HG03520 (cell line): ENCODE data around the gene SLC30A1.
"Not testable (repeated sequence)": the region's sequence is repeated elsewhere in the genome, so short reads cannot be mapped to it uniquely, and the experiment has no call there.

Experiments
- ATAC-seq: cut with Tn5 transposase; IDR thresholded peaks from one replicate; pipeline ENCODE4 v1.9.1; 2021; ENCODE audit warnings: mild to moderate bottlenecking, moderate library complexity; ENCODE audit not compliant: unreplicated experiment

Gene SLC30A1, protein sequence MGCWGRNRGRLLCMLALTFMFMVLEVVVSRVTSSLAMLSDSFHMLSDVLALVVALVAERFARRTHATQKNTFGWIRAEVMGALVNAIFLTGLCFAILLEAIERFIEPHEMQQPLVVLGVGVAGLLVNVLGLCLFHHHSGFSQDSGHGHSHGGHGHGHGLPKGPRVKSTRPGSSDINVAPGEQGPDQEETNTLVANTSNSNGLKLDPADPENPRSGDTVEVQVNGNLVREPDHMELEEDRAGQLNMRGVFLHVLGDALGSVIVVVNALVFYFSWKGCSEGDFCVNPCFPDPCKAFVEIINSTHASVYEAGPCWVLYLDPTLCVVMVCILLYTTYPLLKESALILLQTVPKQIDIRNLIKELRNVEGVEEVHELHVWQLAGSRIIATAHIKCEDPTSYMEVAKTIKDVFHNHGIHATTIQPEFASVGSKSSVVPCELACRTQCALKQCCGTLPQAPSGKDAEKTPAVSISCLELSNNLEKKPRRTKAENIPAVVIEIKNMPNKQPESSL

DNA sequence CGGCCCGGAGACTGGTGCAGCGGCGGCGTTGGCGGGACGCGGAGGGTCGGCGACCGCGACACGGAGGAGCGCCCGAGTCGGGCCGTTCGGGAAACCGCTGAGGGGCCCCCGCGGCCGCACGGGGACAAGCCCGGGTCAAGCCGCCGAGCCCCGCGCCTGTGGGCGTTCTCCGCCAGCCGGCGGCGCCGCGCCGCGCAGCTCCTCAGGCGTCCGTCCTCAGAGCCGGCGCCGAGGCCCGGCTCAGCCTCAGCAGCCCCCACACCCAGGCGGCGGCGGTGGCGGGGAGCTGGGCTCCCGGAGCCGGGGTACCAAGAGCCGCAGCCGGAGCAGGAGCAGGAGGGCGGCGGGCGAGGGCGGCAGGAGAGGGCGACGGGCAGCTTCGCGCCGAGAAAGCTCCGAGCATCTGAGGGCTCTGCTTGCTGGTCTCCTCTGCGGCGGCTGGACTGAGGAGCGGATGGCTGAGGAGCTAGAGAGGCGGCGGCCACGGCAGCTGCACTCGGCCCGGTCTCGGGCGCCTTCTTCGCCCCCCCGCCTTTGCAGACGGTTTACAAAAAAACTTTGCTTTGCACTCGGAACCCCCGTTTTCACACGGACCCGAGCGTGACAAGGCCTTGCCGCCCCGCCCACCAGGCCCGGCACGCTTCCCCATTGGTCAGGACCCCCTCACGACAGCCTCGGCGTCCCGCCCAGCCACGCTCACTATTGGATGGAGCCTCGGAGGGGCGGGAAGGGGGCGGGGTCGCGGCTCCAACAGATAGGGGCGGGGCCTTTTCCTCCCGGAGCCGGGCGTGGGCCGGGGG, at the start of gene SLC30A1:
TSS of gene SLC30A1 (minus strand) at position 522 of the 800 bp plus-strand sequence. CDS start 549 bp downstream, outside the sequence.
- peak; percentile 83 for ATAC-seq

DNA sequence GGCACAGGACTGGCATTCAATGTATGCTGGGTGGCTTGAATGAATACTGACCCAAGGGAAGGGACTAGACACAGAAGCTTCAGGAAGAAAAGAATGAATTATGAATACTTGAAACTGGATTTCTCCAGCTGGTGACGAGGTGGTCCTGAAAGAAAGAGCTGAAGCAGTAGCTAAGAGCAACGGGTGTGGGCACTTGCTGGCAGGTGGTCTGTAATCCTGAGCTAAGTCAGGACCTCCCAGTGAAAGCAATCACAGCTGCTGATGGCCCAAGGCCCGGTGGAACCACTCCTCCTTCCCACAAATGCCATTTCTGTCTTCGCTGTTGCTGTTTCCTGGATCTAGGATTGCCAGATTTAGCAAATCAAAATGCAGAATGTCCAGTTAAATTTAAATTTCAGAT, 49.5 kb upstream of the SLC30A1 start:
- ATAC-seq = no peak

DNA sequence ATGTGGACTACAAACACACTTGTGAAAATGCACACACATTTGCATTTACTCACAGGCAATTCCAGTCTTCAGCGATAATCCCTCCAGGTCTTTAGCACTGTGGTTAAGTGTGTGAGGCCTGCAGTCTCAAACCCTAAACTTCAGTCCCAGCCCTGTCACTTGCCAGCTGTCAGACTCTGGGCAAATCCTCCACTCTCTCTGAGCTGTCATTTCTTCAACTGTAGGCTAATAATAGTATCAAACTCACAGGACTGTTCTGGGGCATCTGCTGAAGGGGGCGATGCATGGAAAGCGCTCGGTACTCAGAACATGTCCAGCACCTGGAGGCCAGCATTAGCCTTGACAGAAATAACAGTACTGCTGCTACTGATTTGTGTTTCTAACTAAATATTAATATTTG, 48.3 kb upstream of the SLC30A1 start:
- ATAC-seq = no peak

DNA sequence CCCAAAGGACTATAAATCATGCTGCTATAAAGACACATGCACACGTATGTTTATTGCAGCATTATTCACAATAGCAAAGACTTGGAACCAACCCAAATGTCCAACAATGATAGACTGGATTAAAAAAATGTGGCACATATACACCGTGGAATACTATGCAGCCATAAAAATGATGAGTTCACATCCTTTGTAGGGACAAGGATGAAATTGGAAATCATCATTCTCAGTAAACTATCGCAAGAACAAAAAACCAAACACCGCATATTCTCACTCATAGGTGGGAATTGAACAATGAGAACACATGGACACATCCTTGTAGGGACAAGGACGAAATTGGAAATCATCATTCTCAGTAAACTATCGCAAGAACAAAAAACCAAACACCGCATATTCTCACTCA, 46.9 kb upstream of the SLC30A1 start:
- not testable (repeated sequence) for ATAC-seq

DNA sequence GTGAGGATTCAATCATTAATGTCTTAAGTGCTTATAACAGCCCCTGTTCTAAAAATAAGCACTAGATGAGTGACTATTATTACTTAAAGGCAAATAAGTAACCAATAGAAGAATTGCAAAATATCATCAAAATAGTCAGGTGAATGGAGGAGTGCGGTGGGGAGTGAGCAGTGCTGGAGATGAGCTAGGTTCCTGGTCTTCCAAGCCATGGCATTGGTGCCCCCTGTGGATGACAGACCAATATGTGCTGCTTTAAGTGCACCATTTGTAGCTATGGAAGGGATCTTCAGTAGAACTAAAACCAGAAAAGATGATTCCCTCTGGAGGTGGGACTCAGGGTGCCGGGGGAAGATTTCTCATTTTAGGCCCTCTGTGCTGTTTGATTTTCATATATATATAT, 46.1 kb upstream of the SLC30A1 start:
- no peak for ATAC-seq

DNA sequence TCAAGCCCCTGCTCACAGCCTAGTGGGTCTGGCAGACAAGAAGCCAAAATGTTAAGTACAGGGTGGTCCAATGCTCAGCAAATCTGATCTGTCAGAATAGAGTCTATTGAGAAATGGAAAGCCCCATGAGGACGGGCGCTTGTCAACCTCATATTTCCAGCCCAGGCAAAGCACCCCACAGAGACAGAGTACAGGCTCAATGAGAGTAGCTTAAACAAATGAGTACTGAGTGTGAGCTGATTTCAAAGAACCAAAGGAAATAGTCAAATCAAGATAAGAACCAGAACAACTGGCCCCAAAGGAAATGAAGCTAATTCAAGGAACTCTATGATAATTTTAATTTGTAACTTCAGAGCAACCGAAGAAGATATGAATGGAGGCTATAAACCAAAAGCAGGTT, 44.6 kb upstream of the SLC30A1 start:
- ATAC-seq = no peak

DNA sequence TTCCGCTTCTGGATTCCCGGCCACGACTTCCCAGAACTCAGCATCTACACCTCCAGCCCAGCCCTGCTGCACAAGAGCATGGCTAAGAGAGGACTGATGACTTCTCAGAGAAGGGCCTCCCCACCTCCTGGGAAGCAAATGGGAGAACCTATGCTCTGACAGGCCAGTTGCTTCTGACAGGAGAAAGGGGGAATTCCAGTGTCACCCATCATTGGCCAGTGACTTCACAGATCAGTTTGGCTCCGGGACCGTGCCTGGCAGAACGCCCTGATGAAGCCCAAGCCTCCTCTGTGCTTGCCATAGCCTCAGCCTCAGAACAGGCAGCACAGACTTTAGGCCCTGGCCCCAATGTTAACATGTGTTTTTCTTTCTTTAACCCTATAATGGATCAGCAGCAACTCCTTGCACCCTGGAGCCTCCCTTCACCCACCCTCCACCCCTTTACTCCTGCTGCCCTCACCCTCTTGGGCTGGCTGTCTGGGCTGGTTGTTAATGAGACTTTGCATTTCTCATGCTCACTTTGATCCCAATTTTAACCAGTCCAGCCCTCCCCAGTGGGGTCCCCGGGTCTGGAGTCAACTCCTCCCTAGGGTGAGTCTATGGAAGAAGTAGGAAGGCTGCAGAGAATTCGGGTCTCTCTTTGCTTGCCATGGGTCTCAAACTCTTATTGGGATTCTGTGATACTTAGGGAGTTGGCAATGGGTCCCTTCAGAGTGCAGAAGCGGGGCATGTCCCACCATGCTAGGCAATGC, 42.7 kb upstream of the SLC30A1 start:
- ATAC-seq = no peak

DNA sequence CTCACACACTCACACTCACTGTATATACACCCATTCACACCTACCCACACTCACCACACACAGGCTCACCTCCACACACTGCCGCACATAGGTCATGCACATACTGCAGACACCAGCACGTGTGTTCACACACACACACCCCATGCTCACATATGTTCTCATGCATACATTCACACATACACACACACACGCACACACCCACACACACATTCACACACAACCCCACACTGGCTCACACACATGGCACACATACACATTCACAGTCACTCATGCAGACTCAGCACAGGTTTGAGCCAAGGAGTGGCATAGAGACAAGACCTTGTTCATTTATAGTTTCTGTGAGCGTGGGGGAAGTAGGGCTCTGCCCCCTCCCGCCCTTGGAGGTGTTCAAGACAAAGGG, 41.1 kb upstream of the SLC30A1 start:
- no peak for ATAC-seq

DNA sequence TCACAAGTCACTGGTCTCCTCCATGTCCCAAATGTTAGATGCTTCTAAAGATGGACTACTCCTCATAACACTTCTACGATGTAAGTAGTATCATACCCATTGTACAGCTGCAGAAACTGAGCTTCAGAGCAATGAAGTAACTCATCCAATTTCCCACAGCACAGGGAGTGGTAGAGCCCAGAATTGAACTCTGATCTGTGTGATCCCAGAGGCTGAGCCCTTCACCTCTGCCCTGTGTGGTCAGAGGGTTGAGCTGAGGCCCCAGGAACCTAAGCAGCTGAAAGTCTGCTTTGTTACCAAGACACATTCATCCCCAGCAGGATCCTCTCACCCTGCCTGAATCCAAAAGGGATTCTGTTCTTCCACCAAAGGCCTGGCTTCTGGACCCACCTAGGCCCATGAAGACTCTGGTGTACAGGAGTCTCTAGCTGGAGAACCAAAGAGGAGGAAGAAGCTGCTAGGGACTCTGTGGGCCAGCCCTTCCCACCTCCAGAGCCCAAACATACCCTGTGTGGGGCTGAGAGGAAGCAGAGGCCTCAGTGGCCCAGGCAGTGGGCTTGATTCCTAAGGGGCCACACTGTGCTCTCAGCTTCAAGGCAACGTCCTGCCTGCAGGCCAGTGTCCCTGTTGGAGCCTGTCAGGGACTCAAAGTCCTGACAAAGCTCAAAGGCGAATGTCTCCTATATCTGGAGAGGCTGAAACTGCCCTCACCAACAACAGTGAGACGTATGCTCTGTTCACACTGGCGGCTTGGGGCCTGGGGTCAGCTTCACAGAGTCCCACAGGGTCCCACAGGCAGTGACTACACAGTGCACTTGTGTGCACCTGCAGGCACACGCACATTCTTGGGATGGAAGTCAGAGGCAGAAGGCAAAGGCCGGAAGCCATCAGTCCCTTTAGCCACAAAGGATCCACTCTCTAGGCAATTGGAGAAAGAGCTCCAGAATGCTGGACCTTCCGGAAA, 40.4 kb upstream of the SLC30A1 start:
- ATAC-seq = no peak

DNA sequence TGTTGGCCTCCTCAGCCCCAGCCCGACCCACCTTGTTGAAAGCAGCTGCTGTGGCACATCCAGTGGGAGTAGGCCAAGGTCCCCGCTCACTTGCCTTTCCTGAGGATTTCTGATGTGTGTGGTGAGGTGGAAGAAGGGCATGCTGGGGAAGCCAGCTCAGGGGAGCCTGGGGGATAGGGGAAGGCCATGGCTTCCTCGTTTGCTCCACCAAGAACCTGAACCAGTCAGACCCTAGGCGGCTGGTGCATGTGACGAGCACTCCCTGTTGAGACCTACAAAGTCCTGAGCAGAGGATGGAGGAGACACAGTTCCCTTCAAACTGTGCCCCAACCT, 38.0 kb upstream of the SLC30A1 start:
- ATAC-seq = no peak

DNA sequence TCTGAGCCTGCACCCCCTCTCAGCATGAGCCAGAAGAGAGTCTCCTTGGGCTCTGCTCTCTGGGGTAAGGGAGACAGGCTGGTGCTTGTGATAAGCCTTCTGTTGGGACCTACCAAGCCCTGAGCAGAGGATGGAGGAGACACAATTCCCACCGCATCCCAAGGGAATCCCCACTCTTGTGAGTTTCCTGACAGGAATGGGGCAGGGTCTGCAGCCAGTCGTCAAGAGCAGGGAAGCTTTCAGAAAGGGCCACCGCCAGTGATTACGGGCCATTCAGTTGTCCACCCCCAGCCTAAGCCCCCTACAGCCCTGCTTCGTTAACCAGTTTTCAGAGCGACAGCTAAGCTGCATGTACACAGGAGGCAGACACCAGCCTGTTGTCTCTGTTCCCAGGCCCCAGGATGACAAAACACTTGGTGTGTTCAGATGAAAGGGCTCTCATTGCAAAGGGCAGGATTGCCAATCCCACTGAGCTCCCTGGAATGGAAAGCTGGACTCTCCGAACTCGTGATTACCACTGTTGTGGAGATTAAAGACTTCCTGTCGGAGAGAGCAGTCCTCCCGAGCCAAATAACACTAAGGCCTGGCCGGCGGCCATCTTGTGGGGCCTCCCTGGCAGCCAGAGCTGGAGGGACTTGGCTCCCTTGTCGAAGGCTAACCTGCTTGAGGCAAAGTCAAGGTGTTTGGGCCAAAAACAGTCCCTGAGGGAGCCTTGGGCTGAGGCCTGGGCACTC, 37.4 kb upstream of the SLC30A1 start:
- ATAC-seq = no peak

DNA sequence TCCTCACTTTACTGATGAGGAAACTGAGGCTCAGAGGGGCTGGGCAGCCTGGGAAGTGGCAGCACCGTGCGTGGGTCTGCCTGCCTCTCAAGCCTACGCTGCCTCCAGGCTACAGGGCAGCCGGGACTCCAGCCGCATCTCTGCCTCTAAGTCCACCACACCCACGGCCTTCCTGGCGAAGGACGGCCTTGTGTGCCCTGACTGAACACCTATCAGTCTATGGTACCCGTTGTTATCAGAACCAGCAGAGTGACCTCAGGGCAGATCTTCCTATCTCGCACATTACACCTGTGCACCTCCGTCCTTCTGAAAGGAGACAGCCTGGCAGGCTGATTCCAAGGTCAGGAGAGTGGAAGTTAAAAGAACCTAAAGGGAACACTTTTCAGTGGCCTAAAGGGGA, 35.7 kb upstream of the SLC30A1 start:
- ATAC-seq = no peak

DNA sequence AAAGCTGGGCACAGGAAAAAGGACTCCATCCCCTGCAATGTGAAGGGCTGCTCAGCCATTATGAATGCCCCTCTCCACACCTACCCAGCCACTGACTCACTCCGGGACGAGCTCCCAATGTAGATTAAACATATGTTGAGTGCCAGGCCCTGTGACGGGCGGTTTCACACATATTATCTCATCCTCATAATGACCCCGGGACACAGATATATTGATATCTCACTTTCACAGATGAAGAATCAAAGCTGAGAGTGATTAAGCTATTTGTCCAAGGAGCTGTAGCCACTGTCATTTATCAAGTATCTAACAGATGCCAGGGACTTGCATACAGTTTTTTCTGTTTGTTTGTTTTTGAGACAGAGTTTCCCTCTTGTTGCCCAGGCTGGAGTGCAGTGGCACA, 35.0 kb upstream of the SLC30A1 start:
- ATAC-seq = no peak

DNA sequence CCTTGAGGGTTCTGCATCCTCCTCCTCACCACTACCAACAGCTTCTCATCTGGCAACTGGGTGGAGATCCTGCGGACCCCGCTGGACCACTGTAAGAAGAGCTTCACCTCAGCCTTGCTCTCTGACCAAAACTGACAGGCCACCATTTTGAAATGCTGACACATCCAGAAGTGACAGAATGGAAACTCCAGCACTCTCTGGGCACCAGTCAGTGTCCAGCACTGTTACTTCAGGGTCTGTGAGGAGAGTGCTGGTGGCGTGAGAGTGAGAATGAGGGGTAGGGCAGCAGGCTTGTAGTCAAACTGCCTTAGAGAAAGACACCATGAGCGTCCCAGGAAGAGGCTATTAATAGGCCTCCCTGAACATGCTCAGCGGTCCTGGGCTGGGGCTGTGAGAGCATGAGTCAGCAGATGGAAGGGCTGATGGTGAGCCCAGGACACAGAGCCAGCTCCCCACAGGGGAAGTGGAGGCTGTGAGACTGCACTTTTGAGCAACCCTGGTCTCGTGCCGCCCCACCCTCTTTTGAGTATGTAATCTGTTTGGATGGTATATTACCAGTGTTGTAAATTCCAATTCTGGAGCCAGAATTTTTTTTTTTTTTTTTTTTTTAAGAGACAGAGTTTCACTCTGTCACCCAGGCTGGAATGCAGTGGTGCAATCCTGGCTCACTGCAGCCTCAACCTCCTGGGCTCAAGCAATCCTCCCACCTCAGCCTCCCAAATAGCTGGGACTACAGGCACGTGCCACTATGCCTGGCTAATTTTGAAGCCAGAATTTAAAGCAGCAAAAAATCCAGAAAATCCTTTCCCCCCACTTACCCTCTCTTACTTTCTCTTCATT, 34.4 kb upstream of the SLC30A1 start:
- no peak for ATAC-seq

DNA sequence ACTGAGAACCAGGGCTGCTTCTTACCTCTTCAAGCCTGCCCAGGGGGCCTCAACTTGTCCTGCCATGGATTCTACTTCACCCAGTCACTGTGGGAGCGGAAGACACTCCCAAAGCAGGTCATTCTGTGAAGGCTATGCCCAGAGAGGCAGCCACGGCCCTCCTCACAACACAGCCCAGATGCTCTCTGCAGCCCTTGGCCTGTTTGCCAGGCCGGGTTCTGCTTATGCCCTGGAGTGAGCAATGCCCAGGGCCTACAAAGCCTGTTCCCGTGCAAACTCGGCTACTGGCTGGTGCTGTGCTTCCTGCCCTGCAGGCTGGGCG, 33.8 kb upstream of the SLC30A1 start:
- ATAC-seq = no peak

DNA sequence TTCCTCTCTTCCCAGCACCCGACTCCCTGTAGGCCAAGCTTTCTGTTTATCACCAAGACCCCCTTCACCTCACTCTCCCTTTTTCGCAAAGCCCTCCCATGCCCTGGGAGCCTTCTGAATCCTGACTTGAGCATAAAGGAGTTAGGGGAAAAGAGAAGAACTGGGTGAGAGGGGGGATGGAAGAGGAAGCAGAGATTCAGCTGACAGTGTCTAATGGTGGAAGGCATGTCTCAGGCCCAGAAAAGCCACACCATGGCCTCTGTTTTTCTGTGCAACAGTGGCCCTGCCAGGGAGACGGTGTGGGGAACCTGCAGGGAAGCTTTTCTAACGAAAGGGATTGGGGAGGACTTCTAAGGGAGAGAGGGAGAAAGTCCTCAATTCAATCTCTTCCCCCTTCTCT, 32.9 kb upstream of the SLC30A1 start:
- no peak for ATAC-seq

DNA sequence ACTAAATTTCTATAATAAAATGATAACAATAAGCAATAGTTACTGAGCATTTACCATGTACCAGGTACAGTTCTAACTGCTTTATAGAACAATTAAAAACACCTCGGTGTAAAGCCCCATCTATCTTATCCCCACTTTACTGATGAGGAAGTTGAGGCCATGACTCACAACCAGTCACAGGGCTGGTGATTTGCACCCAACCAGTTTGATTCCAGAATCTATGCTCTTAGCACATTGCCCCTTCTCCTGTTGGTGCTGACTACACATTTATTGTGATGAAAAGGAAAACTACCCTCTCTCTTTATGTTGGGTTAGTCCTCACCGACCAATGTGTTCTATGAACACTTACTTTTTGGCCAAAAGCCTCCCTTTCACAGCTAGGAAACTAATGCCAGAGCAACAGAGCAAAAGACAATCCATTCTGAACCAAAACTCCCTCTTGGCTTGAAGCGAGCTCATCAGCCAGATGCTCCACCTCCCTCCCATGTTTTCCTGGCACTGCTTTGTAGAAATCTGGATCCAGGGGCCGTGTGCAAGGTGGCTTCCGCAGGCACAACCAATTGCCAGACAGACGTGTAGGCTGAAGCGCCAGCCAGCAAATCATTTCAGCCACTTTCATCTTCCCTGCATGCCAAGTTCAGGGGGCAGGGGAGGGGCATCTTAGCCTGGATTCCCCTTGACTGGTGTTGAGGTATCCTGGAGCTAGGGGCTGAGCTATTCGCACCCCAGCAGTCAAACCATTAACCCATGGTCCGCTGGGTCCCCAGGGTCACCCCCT, 32.0 kb upstream of the SLC30A1 start:
- no peak for ATAC-seq
